Measurements from ENCODE around the gene GFPT2. TPM values are rescaled to one million over a fixed set of nuclear protein-coding genes. Genes with fewer than 3 reads are reported as not detected.

The GFPT2 gene
- total and polyA plus RNA-seq, 2 of the 8 experiments (the other 6 are each of a cell fraction or from before 2014, with no cell fraction given) = 83.7 to 143 TPM

DNA sequence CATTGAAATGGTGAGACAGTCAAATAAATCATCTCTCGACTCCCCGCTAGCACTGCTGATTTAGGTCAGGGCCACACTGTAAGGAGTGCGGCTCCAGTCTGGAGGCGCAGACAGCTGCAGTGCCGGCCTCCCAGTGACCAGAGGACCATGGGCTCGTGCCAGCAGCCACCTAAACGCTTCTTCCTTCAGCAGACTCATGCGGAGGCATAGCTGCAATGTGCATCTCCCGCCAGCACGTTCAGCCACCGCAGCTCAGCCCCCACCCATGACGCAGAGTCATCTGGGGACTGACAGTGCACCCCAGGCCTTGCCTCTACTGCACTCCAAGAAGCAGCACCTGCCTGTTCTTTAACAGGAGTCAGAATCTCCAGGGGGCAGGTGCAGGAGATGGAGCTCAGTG is 47.7 kb downstream of the GFPT2 start:
- Histone ChIP-seq H3K27ac (ENCODE audit: low read depth, low read length) (no peak overlapping the region), H3K56ac (replicated peaks; ENCODE audit: insufficient read length, low read depth, low read length) (no peak overlapping the region), H2AK5ac (ENCODE audit: low read depth, low read length) (no peak overlapping the region), H3K23me2 (ENCODE audit: low read depth, low read length) (no peaks in the 10 kb centered on the region), H4K8ac (ENCODE audit: extremely low read depth, insufficient read depth, low read length) (no peak overlapping the region), H4K91ac (replicated peaks; ENCODE audit: insufficient read length, low read length) (no peak overlapping the region), H3K14ac (ENCODE audit: insufficient read length) (no peak overlapping the region), H3K18ac (ENCODE audit: extremely low read depth, low read length) (no peak overlapping the region), H4K20me1 (replicated peaks in 1 of 2; ENCODE audit: control insufficient read depth in 1 of 2, insufficient read depth in 2 of 2, low read length in 2 of 2) (peaks cover 5 to 7% of the 10 kb centered on the region in 2 experiments), H3K79me1 (ENCODE audit: low read depth, low read length) (no peaks in the 10 kb centered on the region; the same call in 1 of the 2 replicates), H2BK20ac (ENCODE audit: low read length) (no peak overlapping the region), H3K23ac (ENCODE audit: insufficient read length) (no peak overlapping the region), H2BK12ac (ENCODE audit: low read depth, low read length) (no peak overlapping the region), H2BK120ac (replicated peaks; ENCODE audit: low read depth, low read length) (no peak overlapping the region), H3K9ac (replicated peaks in 1 of 4; ENCODE audit: extremely low read depth in 1 of 4, low read depth in 3 of 4, low read length in 3 of 4) (no peak overlapping the region), H2BK15ac (ENCODE audit: low read length) (no peak overlapping the region), H3K4me1 (replicated peaks in 1 of 4; ENCODE audit: control insufficient read depth in 3 of 4, insufficient read depth in 4 of 4, low read length in 3 of 4) (no peaks in the 10 kb centered on the region), H4K5ac (ENCODE audit: insufficient read length, low read depth, low read length) (no peak overlapping the region), H3K4me3 (ENCODE audit: extremely low read depth in 1 of 4, insufficient read depth in 2 of 4, low read depth in 3 of 4, low read length in 4 of 4) (no peak overlapping the region), H3K9me3 (ENCODE audit: insufficient read depth in 2 of 2, low read depth in 1 of 2, low read length in 1 of 2) (no peaks in the 10 kb centered on the region), H2AFZ (ENCODE audit: low read length) (no peak overlapping the region), H3K27me3 (replicated peaks in 1 of 4; ENCODE audit: control insufficient read depth in 3 of 4, extremely low read depth in 1 of 4, insufficient read depth in 3 of 4, low read length in 3 of 4) (no peaks in the 10 kb centered on the region), H3K79me2 (ENCODE audit: control insufficient read depth in 1 of 2, insufficient read depth in 2 of 2, low read length in 2 of 2) (no peaks in the 10 kb centered on the region), H3K4me2 (ENCODE audit: insufficient read depth in 1 of 2, low read depth in 2 of 2, low read length in 2 of 2) (no peak overlapping the region), H3K4ac (replicated peaks; ENCODE audit: insufficient read length, low read depth, low read length) (no peak overlapping the region), H2BK5ac (ENCODE audit: low read depth, low read length) (no peak overlapping the region), H3K36me3 (ENCODE audit: control insufficient read depth in 2 of 4, insufficient read depth in 4 of 4, low read length in 3 of 4) (peaks cover 18 to 69% (median 54%) of the 10 kb centered on the region in 4 experiments)
- ChIA-PET POLR2A (ENCODE audit: partially characterized antibody) (interaction anchor here (0.8 to 2.8 kb wide), 2 partner anchors 10 to 188 kb away, joined by 5 to 12 read pairs; partner anchors contain the start of gene CNOT6), CTCF (ENCODE audit: partially characterized antibody) (interaction anchor here (2.2 to 8.5 kb wide), 3 partner anchors 10 to 23 kb away, joined by 8 to 93 read pairs (median 30); no protein-coding TSS in a partner anchor)
- FAIRE-seq = no peak
- no peak for DNase-seq (ENCODE audit: low read depth in 1 of 2, low spot score in 2 of 2)
- WGBS, 2 experiments (ENCODE audit: extremely low coverage in 1 of 2, insufficient coverage in 1 of 2, insufficient read length in 1 of 2, insufficient replicate concordance in 2 of 2, low coverage in 1 of 2, low lambda C conversion rate in 2 of 2, missing lambda C conversion rate in 1 of 2) = 88% methylated on average over 12 of the region's 12 CpGs; no CpG with 5 or more reads in 1 of the 2 experiments

Measured in H1 (cell line).